Thyroid gland (tissue), 4 donors: ENCODE results near the gene LHFPL2. TPM values are rescaled to one million over a fixed set of nuclear protein-coding genes. Genes with fewer than 3 reads are reported as not detected.

Experiments used
- DNase-seq, 2 donors: peaks; one replicate each; pipeline ENCODE4 v3.0.0-alpha.2; 2019
- H3K27ac ChIP-seq, 3 donors: fragments of 200-600 bp; sonication (generic); 1 replicate in 2 of 3; 2 replicates in 1 of 3; pipeline ENCODE4 v1.5.1; 2016 to 2019; ENCODE audit warnings: mild to moderate bottlenecking in 1 of 3, moderate library complexity in 1 of 3
- H3K27me3 ChIP-seq: fragments of 200-600 bp; sonication (generic); one replicate; pipeline ENCODE4 v1.5.1; 2019
- H3K36me3 ChIP-seq, 2 donors: fragments of 200-600 bp; sonication (generic); one replicate each; pipeline ENCODE4 v1.5.1; 2016 to 2019
- H3K4me1 ChIP-seq, 2 donors: fragments of 200-600 bp; sonication (generic); one replicate each; pipeline ENCODE4 v1.5.1; 2017 to 2019
- H3K4me3 ChIP-seq, 3 donors: fragments of 200-600 bp; sonication (generic); replicated peaks in 1 of 3; 1 replicate in 2 of 3; 2 replicates in 1 of 3; pipeline ENCODE4 v1.5.1; 2016; ENCODE audit warnings: mild to moderate bottlenecking in 1 of 3
- H3K9me3 ChIP-seq: fragments of 200-600 bp; sonication (generic); one replicate; pipeline ENCODE4 v1.5.1; 2017
- POLR2A ChIP-seq, 2 donors: fragments of 450-650 bp; IDR thresholded peaks; one replicate each; pipeline ENCODE4 v1.6.1; 2017; ENCODE audit warnings: antibody characterized with exemption in 2 of 2, mild to moderate bottlenecking in 2 of 2, moderate library complexity in 1 of 2
- WGBS, 2 donors: methylation state at CpG; one replicate each; pipeline ENCODE4 v1.1.5; 2017; 5-methylcytosine and 5-hydroxymethylcytosine counted together
- intact Hi-C: fragments of 100-400 bp; cut with DNase I; formaldehyde crosslinking; loops from one replicate; pipeline ENCODE4 v1.15.1; 2023
- total RNA-seq, 4 donors: library from RNA; depleted of rRNA; stranded (reverse); fragments of >200 nt; gene quantifications; one replicate each; pipeline ENCODE4 v1.2.3, GENCODE V29; 2016
- TF ChIP-seq, protein P1 (sequence below), 6 experiments: fragments of 200-600 bp in 3 of 6; fragments of 450-650 bp in 3 of 6; sonication (generic) in 3 of 6; IDR thresholded peaks; one replicate each; pipeline ENCODE4 v1.5.1; 2016 to 2019; ENCODE audit warnings: antibody characterized with exemption in 6 of 6, mild to moderate bottlenecking in 2 of 6, inconsistent platforms in 1 of 6, moderate library complexity in 1 of 6

The LHFPL2 gene
- total RNA-seq, 4 donors from 2014 or later, result 17.6 to 25.7 (median 23.7) TPM

DNA sequence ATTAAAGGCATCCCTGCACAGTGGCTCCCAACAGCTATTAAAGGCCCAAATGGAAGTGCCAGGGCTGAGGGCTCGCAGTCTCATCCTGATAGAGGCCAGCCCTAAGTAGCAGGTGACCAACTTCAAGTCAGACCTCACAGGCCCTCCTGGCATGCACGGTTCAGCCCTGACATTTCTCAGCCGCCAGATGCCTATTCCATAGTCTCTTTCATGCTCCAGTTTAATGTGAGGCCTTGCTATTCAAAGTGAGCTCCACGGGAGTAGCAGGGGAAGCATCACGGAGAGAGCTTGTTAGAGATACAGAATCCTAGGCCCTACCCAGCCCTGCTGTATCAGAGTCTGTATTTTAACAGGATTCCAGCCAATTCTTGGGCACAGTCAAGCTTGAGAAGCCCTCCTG, 11.1 kb downstream of the LHFPL2 start:
- H3K27ac ChIP-seq, result peak overlapping the region in 1 of 3 donors; percentile 69
- whole genome bisulfite sequencing, 2 donors, result 92 to 93% methylated on average over 5 of the region's 5 CpGs
- DNase-seq, result no peak
- H3K36me3 ChIP-seq, result no peaks in the 10 kb centered on the region
- H3K27me3 ChIP-seq, result no peaks in the 10 kb centered on the region
- no peak for TF ChIP-seq POLR2A (IDR thresholded peaks at IDR 0.05)
- intact Hi-C loops, result no loop called here
- no peaks in the 10 kb centered on the region for H3K9me3 ChIP-seq
- peaks cover 25 to 56% of the 10 kb centered on the region in 2 donors for H3K4me1 ChIP-seq
- no peak overlapping the region for H3K4me3 ChIP-seq

DNA sequence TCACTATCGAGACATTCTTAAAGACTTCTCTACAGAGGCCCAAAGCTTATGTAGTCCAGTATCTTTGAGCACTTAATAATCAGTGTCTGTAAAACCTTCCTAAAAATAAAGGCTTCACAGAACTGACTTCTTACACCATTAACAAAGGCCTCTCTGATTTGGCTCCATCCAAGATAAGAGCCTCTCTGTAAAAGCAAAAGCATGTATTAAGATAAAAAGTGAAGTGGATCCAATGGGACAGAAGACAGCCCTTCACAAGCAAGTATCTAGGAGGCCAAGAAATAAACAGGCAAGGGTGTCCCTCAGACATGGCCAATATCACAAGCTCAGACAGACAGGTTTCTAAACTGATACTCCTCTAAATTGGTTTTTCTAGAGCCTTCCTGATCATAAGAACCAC, 11.9 kb downstream of the LHFPL2 start:
- TF ChIP-seq, protein P1, sequence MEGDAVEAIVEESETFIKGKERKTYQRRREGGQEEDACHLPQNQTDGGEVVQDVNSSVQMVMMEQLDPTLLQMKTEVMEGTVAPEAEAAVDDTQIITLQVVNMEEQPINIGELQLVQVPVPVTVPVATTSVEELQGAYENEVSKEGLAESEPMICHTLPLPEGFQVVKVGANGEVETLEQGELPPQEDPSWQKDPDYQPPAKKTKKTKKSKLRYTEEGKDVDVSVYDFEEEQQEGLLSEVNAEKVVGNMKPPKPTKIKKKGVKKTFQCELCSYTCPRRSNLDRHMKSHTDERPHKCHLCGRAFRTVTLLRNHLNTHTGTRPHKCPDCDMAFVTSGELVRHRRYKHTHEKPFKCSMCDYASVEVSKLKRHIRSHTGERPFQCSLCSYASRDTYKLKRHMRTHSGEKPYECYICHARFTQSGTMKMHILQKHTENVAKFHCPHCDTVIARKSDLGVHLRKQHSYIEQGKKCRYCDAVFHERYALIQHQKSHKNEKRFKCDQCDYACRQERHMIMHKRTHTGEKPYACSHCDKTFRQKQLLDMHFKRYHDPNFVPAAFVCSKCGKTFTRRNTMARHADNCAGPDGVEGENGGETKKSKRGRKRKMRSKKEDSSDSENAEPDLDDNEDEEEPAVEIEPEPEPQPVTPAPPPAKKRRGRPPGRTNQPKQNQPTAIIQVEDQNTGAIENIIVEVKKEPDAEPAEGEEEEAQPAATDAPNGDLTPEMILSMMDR (IDR thresholded peaks at IDR 0.05), result no peak
- TF ChIP-seq POLR2A (IDR thresholded peaks at IDR 0.05), result no peak
- intact Hi-C loops, result no loop called here
- Histone ChIP-seq H3K9me3 (no peaks in the 10 kb centered on the region), H3K4me3 (no peak overlapping the region), H3K27me3 (no peaks in the 10 kb centered on the region), H3K27ac (no peak overlapping the region), H3K4me1 (peaks cover 25 to 56% of the 10 kb centered on the region in 2 donors), H3K36me3 (no peaks in the 10 kb centered on the region)
- 96% methylated on average over 1 of the region's 1 CpG for WGBS, 2 donors
- DNase-seq, result no peak

DNA sequence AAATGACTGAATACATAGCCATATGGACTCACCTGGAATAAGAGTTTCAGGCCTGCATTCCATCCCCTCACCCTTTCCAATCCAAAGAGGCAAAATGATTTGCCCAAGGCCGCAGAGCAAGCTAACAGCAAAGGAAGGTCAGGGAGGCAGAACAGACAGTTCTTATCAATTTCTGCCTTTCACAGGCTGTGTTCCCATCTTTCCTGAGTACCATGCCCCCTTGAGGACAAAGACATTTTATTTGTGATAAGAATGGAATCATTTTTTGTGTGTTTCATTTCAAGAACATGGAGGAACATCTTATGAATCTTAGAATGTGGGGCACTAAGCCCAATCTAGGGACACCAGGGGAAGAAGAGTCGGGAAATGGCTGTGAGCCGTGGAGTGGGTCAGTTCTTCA, 13.9 kb downstream of the LHFPL2 start:
- 83 to 89% methylated on average over 3 of the region's 3 CpGs for WGBS, 2 donors
- no peak overlapping the region for H3K27ac ChIP-seq
- TF ChIP-seq, protein P1 (IDR thresholded peaks at IDR 0.05), result no peak
- TF ChIP-seq POLR2A (IDR thresholded peaks at IDR 0.05), result no peak
- H3K27me3 ChIP-seq, result no peaks in the 10 kb centered on the region
- intact Hi-C loops, result no loop called here
- H3K36me3 ChIP-seq, result no peaks in the 10 kb centered on the region
- no peaks in the 10 kb centered on the region for H3K9me3 ChIP-seq
- H3K4me1 ChIP-seq, result peaks cover 15 to 42% of the 10 kb centered on the region in 2 donors
- H3K4me3 ChIP-seq, result no peak overlapping the region
- no peak for DNase-seq

DNA sequence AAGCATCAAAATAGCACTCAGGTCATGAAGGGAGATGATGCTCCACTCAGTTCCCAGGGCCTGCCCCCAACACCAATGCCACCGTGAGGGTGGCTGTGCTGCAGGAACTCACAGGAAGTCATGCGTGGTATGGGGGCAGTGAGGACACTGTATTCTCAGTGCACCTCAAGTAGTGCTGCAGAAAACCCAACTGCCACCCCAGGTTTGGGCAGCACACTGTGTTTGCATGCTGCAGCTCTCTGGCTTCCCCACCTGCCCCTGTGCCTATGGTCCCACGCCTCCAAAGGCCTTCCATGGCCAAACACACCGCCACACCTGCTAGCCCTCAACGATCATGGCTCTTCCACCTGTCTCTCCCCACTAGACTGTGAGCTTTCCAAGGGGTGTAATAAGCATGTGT, 14.3 kb downstream of the LHFPL2 start:
- intact Hi-C loops, result no loop called here
- WGBS, 2 donors, result 72 to 74% methylated on average over 5 of the region's 5 CpGs
- H3K27ac ChIP-seq, result no peak overlapping the region

DNA sequence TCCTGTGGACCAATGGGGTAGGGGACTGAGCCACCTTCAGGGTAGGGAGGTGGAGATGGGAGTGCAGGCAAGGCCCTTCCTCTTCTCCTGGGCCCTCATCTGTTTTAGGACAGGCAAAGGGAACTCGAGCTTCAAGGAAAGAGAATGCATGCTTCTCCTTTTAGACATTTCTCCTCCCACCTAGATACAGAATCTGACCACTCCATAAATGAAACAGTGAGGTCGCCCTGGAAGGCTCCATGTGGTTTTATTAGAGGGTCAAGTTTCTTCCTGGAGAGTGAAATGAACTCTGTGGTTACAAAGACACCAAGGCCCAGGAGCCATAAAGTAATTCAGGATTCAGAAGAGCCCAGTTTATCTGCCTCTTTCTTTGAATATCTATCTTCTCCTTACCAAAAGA, 14.9 kb downstream of the LHFPL2 start:
- no peak for TF ChIP-seq POLR2A (IDR thresholded peaks at IDR 0.05)
- TF ChIP-seq, protein P1 (IDR thresholded peaks at IDR 0.05), result no peak
- intact Hi-C loops, result no loop called here
- H3K9me3 ChIP-seq, result no peaks in the 10 kb centered on the region
- H3K27ac ChIP-seq, result no peak overlapping the region
- no peaks in the 10 kb centered on the region for H3K36me3 ChIP-seq
- no peaks in the 10 kb centered on the region for H3K27me3 ChIP-seq
- H3K4me1 ChIP-seq, result peaks cover 8 to 33% of the 10 kb centered on the region in 2 donors
- 73 to 76% methylated on average over 2 of the region's 2 CpGs for WGBS, 2 donors
- H3K4me3 ChIP-seq, result no peak overlapping the region
- DNase-seq, result no peak

More for the DNA sequence above, 14.3 kb downstream of the LHFPL2 start:
- Histone ChIP-seq H3K27me3 (no peaks in the 10 kb centered on the region), H3K4me3 (no peak overlapping the region), H3K9me3 (no peaks in the 10 kb centered on the region), H3K36me3 (no peaks in the 10 kb centered on the region), H3K4me1 (peaks cover 13 to 38% of the 10 kb centered on the region in 2 donors)
- DNase-seq, result peak in 1 of 2 donors; percentile 42
- no peak for TF ChIP-seq POLR2A (IDR thresholded peaks at IDR 0.05)
- TF ChIP-seq, protein P1 (IDR thresholded peaks at IDR 0.05), result no peak

DNA sequence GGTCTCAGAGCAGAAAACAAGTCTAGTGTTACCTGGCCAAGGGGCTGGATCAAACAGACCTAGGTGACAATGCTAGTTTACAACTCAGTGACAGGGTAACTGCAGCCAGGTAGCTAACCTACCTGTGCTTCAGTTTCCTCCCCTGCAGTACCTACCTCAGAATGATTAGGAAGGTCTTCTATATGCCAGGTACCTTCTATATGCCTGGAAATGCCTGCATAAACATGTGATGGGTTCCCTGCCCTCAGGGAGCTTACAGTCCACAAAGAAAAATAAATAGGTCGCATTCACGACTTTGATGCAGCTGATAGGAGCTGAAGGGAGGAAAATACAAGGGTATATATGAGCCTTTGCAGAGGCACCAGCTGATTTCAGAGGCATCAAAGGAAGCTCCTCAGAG, 16.1 kb downstream of the LHFPL2 start:
- 88 to 98% methylated on average over 2 of the region's 2 CpGs for WGBS, 2 donors
- TF ChIP-seq POLR2A (IDR thresholded peaks at IDR 0.05), result no peak
- TF ChIP-seq, protein P1 (IDR thresholded peaks at IDR 0.05), result no peak
- Histone ChIP-seq H3K27me3 (no peaks in the 10 kb centered on the region), H3K4me3 (no peak overlapping the region), H3K4me1 (peaks cover 0 to 20% of the 10 kb centered on the region in 2 donors), H3K9me3 (no peaks in the 10 kb centered on the region), H3K27ac (no peak overlapping the region), H3K36me3 (no peaks in the 10 kb centered on the region)
- intact Hi-C loops, result no loop called here
- DNase-seq, result no peak
